Neural cell (in vitro differentiated cells): ENCODE data around the gene LIMS2. TPM values are rescaled to one million over a fixed set of nuclear protein-coding genes. Genes with fewer than 3 reads are reported as not detected.

Experiments used
- H2AFZ ChIP-seq: fragments of 200-600, 300-800 bp; sonication (generic), shearing (Covaris generic); 2 replicates; pipeline ENCODE4 v1.6.0; 2014; ENCODE audit warnings: low read depth, mild to moderate bottlenecking, antibody characterized with exemption, low read length, moderate library complexity
- H3F3A ChIP-seq: fragments of 200-600 bp; shearing (Covaris generic); 2 replicates; pipeline ENCODE4 v1.6.1; 2016; ENCODE audit warnings: mild to moderate bottlenecking, moderate library complexity, mixed read lengths, antibody characterized with exemption, low read length; ENCODE audit not compliant: insufficient read depth, poor library complexity, severe bottlenecking
- H3K27ac ChIP-seq: fragments of 200-600, 300-800 bp; sonication (generic), shearing (Covaris generic); 2 replicates; pipeline ENCODE4 v1.5.1; 2014; ENCODE audit warnings: mild to moderate bottlenecking, low read length, moderate library complexity
- H3K27me3 ChIP-seq: fragments of 300-800, 200-600 bp; sonication (generic), shearing (Covaris generic); 2 replicates; pipeline ENCODE4 v1.6.0; 2014; ENCODE audit warnings: mild to moderate bottlenecking, low read depth, low read length, moderate library complexity; ENCODE audit not compliant: insufficient read depth
- H3K36me3 ChIP-seq: fragments of 300-800, 200-600 bp; sonication (generic), shearing (Covaris generic); 2 replicates; pipeline ENCODE4 v1.5.1; 2014; ENCODE audit warnings: mild to moderate bottlenecking, antibody characterized with exemption, low read length, moderate library complexity; ENCODE audit not compliant: insufficient read depth
- H3K4me2 ChIP-seq: fragments of 300-800, 200-600 bp; sonication (generic), shearing (Covaris generic); 2 replicates; pipeline ENCODE4 v1.6.0; 2014; ENCODE audit warnings: mild to moderate bottlenecking, low read length
- H3K4me3 ChIP-seq: fragments of 300-800, 200-600 bp; sonication (generic), shearing (Covaris generic); 2 replicates; pipeline ENCODE4 v1.5.1; 2014; ENCODE audit warnings: mild to moderate bottlenecking, low read length, moderate library complexity
- H3K79me2 ChIP-seq: fragments of 200-600 bp; shearing (Covaris generic); replicated peaks from 2 replicates; pipeline ENCODE4 v1.6.0; 2014; ENCODE audit warnings: mild to moderate bottlenecking, low read length, moderate library complexity; ENCODE audit not compliant: insufficient read depth
- H3K9ac ChIP-seq: fragments of 300-800, 200-600 bp; sonication (generic), shearing (Covaris generic); 2 replicates; pipeline ENCODE4 v1.6.1; 2016; ENCODE audit warnings: mild to moderate bottlenecking, low read length, mixed read lengths
- H3K9me2 ChIP-seq: fragments of 200-600 bp; shearing (Covaris generic); 2 replicates; pipeline ENCODE4 v1.6.1; 2016; ENCODE audit warnings: mild to moderate bottlenecking, low read length, mixed read lengths; ENCODE audit not compliant: insufficient read depth
- H3K9me3 ChIP-seq: fragments of 200-600, 300-800 bp; sonication (generic), shearing (Covaris generic); 2 replicates; pipeline ENCODE4 v1.6.1; 2016; ENCODE audit warnings: mild to moderate bottlenecking, mixed run types, low read length, moderate library complexity, mixed read lengths
- H4K20me1 ChIP-seq: fragments of 200-600 bp; shearing (Covaris generic); 2 replicates; pipeline ENCODE4 v1.6.1; 2016; ENCODE audit warnings: mild to moderate bottlenecking, mixed run types; ENCODE audit not compliant: insufficient read depth
- EP300 ChIP-seq: fragments of 450-650 bp; conservative IDR thresholded peaks from 2 replicates; pipeline ENCODE4 v1.6.1; 2014; ENCODE audit warnings: antibody characterized with exemption, mild to moderate bottlenecking, moderate library complexity; ENCODE audit not compliant: poor library complexity, severe bottlenecking
- EZH2 ChIP-seq: fragments of 200-600, 300-800 bp; shearing (Covaris generic), sonication (generic); IDR thresholded peaks from 2 replicates; pipeline ENCODE4 v1.6.1; 2014; ENCODE audit warnings: antibody characterized with exemption, low read length, borderline replicate concordance, mild to moderate bottlenecking; ENCODE audit not compliant: insufficient read depth, poor library complexity, severe bottlenecking
- MXI1 ChIP-seq: fragments of 450-650 bp; conservative IDR thresholded peaks from 2 replicates; pipeline ENCODE4 v1.6.1; 2014; ENCODE audit warnings: antibody characterized with exemption, mild to moderate bottlenecking; ENCODE audit not compliant: poor library complexity, severe bottlenecking
- POLR2AphosphoS5 ChIP-seq: IDR thresholded peaks from 2 replicates; pipeline ENCODE4 v1.6.1; 2012
- REST ChIP-seq: IDR thresholded peaks from 2 replicates; pipeline ENCODE4 v1.6.1; 2012; ENCODE audit warnings: borderline replicate concordance
- SMC3 ChIP-seq: fragments of 450-650 bp; conservative IDR thresholded peaks from 2 replicates; pipeline ENCODE4 v1.6.1; 2014; ENCODE audit warnings: antibody characterized with exemption, mild to moderate bottlenecking, moderate library complexity; ENCODE audit not compliant: poor library complexity
- TAF1 ChIP-seq: IDR thresholded peaks from 2 replicates; pipeline ENCODE4 v1.6.1; 2012; ENCODE audit warnings: low read depth
- polyA plus RNA-seq: library from polyadenylated mRNA; depleted of rRNA; stranded (reverse); fragments of >200 nt; gene quantifications from 2 replicates; pipeline ENCODE4 v1.2.3, GENCODE V29; 2014
- TF ChIP-seq, protein P1 (sequence below): fragments of 450-650 bp; IDR thresholded peaks from 2 replicates; pipeline ENCODE4 v1.5.1; 2014; ENCODE audit warnings: antibody characterized with exemption, mild to moderate bottlenecking, moderate library complexity; ENCODE audit not compliant: poor library complexity, severe bottlenecking

Gene LIMS2
- polyA plus RNA-seq, 1 donor from 2014 or later = not detected

DNA sequence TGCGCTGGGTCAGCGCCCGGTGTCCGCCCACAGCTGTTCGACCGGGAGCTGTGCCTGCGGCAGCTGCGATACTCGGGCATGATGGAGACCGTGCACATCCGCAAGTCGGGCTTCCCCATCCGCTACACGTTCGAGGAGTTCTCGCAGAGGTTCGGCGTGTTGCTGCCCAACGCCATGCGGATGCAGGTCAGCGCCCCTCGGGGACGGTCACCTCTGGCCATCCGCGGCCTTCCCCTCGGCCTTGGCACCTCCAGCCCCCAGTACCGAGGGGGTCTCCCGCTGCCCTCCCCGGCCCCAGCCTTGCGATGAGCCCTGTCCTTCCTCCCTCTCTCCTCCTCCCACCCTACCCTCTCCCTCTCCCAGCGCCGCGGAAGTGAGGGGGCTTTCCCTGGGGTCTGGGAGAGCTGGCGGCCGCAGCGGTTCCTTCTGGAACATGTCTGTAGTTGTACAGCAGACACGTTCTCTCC lies 82.5 kb downstream of the LIMS2 start:
- Histone ChIP-seq H3K79me2 (no peaks in the 10 kb centered on the region), H3K9me2 (no peaks in the 10 kb centered on the region), H3K4me3 (no peak overlapping the region), H3K9me3 (no peaks in the 10 kb centered on the region), H4K20me1 (no peaks in the 10 kb centered on the region), H3K9ac (no peak overlapping the region), H3F3A (no peaks in the 10 kb centered on the region), H3K4me2 (no peak overlapping the region), H3K36me3 (no peaks in the 10 kb centered on the region), H3K27ac (no peak overlapping the region), H3K27me3 (no peaks in the 10 kb centered on the region), H2AFZ (no peak overlapping the region)
- TF ChIP-seq REST = no peak
- no peak for TF ChIP-seq POLR2AphosphoS5

- Histone ChIP-seq H3F3A (no peaks in the 10 kb centered on the region), H3K27ac (no peak overlapping the region), H3K79me2 (no peaks in the 10 kb centered on the region), H3K4me3 (no peak overlapping the region), H3K27me3 (no peaks in the 10 kb centered on the region), H3K9me2 (no peaks in the 10 kb centered on the region), H3K9ac (no peak overlapping the region), H2AFZ (no peak overlapping the region), H4K20me1 (no peaks in the 10 kb centered on the region), H3K9me3 (no peaks in the 10 kb centered on the region), H3K4me2 (no peak overlapping the region), H3K36me3 (no peaks in the 10 kb centered on the region)
- TF ChIP-seq TAF1 (no peak), EZH2 (no peak), MXI1 (no peak)
- TF ChIP-seq, protein P1, sequence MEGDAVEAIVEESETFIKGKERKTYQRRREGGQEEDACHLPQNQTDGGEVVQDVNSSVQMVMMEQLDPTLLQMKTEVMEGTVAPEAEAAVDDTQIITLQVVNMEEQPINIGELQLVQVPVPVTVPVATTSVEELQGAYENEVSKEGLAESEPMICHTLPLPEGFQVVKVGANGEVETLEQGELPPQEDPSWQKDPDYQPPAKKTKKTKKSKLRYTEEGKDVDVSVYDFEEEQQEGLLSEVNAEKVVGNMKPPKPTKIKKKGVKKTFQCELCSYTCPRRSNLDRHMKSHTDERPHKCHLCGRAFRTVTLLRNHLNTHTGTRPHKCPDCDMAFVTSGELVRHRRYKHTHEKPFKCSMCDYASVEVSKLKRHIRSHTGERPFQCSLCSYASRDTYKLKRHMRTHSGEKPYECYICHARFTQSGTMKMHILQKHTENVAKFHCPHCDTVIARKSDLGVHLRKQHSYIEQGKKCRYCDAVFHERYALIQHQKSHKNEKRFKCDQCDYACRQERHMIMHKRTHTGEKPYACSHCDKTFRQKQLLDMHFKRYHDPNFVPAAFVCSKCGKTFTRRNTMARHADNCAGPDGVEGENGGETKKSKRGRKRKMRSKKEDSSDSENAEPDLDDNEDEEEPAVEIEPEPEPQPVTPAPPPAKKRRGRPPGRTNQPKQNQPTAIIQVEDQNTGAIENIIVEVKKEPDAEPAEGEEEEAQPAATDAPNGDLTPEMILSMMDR = peak; percentile 32
Observed at GRCh38 chr2:127591221-127591923, 84.0 kb downstream of the LIMS2 start.

GRCh38 chr2:127590386-127591190 lies 84.7 kb downstream of the LIMS2 start:
- H3K27ac ChIP-seq = no peak overlapping the region
- H3K9me2 ChIP-seq = no peaks in the 10 kb centered on the region

More at GRCh38 chr2:127590386-127591190, 84.7 kb downstream of the LIMS2 start:
- TF ChIP-seq EP300 (no peak), SMC3 (no peak), MXI1 (no peak)
- Histone ChIP-seq H4K20me1 (no peaks in the 10 kb centered on the region), H3K4me3 (no peak overlapping the region), H3K9ac (no peak overlapping the region), H3K9me3 (no peaks in the 10 kb centered on the region), H2AFZ (no peak overlapping the region), H3K27me3 (no peaks in the 10 kb centered on the region), H3K36me3 (no peaks in the 10 kb centered on the region), H3F3A (no peaks in the 10 kb centered on the region), H3K79me2 (no peaks in the 10 kb centered on the region), H3K4me2 (no peak overlapping the region)
